Measurements from ENCODE around the gene ZNF783. TPM values are rescaled to one million over a fixed set of nuclear protein-coding genes. Genes with fewer than 3 reads are reported as not detected.

ZNF783 gene
- total RNA-seq, 1 experiment from 2014 or later, result 2.3 TPM

DNA sequence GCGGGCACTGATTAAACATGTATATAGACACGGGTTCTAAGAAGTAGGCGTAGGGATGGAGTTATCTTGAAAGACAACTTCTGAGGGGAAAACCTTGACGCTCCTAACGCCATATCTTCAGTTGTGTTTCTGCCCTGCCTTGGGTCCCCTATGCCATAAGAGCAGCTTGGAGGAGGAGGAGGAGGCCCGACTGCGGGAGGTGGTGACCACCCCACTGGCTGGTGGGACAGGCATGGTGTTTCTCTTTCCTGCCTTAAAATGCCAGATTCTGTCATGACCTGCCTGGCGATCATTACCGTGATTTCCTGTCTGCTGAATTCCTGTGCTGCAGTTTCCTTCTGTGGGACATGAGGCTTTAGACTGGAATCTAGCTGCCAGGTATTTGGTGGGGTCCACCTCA lies 15.9 kb downstream of the ZNF783 start:
- no peak for DNase-seq (ENCODE audit: low read depth)
- in situ Hi-C loops (cut with HindIII; ENCODE audit: low pct_unique_long_range_greater_than_20kb, low sequenced_read_pairs), result no loop called here

DNA sequence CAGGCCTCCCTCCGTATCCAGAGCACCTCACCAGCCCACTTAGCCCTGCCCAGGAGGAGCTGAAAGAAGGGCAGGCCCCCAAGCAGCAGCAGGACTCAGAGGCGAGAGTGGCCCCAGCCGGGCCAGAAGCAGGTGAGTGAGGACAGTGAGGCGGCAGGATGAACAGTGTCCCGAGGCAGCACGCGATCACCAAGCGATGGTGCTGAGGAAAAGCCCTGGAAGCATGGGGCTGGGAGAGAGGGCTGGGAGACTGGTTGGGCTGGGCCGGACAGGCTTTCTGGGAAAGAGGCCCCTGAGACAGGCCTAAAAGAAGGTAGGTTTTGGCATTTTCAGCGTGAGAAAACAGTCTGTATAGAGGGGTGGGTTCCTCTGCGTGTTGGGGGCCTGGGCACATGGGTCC lies 16.4 kb downstream of the ZNF783 start:
- no peak for DNase-seq (ENCODE audit: low read depth)
- in situ Hi-C loops (cut with HindIII; ENCODE audit: low pct_unique_long_range_greater_than_20kb, low sequenced_read_pairs), result no loop called here

DNA sequence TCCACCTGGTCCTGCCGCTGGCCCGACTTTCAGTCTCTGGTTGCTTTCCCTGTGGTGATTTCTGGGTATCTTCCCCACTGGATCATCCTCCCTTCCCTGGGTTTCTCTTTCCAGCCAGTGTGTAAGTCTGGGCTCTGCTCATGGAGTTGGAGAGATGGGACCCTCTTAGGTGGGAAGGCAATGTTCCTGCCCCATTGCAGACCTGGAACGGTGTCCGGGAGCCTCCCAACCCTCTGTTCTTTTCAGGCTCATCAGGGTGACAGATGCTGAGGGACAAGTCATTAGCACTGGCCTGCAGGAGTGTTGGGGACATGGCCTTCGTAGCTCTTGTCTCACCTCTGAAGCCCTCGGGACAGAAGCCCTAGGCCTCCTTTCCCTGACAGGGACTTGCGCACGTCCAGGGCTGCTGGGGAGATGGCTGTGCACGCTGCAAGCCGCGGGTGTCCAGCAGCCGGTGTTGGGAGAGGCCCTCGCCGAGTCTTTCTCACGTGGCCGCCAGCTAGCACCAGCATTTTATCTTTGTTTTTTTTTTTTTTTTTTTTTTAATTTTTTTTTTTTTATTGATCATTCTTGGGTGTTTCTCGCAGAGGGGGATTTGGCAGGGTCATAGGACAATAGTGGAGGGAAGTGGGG lies 17.2 kb downstream of the ZNF783 start:
- in situ Hi-C loops (cut with HindIII; ENCODE audit: low pct_unique_long_range_greater_than_20kb, low sequenced_read_pairs), result no loop called here
- DNase-seq (ENCODE audit: low read depth), result no peak

DNA sequence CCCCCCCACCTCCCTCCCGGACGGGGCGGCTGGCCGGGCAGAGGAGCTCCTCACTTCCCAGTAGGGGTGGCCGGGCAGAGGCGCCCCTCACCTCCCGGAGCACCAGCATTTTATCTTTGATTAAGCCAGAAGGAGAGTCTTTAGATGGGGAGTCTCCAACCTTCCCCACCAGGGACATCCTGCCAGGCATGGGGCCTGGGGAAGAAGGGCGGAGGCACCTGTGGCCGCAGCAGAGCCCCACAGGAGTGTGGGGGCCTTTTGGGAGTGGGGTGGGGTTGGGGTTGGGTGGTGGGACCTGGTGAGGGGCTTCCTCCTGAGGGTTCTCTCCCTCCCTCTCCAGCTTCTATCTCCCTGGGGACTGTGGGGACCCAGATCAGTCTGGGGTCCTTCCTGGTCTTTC lies 18.2 kb downstream of the ZNF783 start:
- in situ Hi-C loops (cut with HindIII; ENCODE audit: low pct_unique_long_range_greater_than_20kb, low sequenced_read_pairs), result no loop called here
- DNase-seq (ENCODE audit: low read depth), result no peak

DNA sequence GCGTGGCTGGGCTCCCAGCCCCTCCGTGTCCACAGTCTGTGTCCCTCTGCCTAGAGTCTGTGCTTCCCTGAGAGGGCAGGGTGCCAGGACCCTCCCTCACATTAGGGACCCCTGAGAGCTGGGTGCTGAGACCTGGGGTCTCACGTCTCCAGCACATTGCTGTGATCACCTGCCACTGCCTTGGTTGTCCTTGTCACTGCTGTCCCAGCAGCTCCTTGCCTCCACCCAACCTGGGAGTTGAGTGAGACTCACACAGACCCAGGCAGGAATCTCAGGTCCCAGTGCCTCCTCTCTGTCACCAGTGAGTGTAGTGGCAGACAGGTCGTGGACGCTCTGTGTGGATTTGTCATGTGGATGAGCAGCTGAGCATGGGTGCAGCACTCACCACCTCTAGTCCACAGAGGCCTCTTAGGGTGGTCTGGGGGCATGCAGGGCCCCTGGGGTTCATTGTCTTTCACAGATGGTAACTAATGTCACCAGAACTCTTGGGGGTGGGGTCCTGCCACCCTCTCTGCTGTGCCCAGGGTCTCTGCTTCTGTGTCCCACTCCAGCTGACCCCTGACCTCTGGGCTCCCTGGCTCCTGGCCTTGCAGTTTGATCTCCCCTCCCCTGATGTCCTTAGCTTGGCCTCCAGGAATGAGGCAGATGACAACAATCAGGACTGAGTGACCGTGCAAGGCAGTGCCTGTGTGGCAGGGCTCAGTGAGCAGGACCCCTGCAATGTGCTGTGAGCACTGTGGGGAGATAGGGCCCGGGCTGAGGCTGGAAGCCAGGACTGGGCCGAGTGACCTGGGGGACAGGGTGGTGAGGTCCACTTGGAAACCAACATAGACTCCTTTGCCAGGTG lies 18.9 kb downstream of the ZNF783 start:
- in situ Hi-C loops (cut with HindIII; ENCODE audit: low pct_unique_long_range_greater_than_20kb, low sequenced_read_pairs), result no loop called here
- DNase-seq (ENCODE audit: low read depth), result no peak

DNA sequence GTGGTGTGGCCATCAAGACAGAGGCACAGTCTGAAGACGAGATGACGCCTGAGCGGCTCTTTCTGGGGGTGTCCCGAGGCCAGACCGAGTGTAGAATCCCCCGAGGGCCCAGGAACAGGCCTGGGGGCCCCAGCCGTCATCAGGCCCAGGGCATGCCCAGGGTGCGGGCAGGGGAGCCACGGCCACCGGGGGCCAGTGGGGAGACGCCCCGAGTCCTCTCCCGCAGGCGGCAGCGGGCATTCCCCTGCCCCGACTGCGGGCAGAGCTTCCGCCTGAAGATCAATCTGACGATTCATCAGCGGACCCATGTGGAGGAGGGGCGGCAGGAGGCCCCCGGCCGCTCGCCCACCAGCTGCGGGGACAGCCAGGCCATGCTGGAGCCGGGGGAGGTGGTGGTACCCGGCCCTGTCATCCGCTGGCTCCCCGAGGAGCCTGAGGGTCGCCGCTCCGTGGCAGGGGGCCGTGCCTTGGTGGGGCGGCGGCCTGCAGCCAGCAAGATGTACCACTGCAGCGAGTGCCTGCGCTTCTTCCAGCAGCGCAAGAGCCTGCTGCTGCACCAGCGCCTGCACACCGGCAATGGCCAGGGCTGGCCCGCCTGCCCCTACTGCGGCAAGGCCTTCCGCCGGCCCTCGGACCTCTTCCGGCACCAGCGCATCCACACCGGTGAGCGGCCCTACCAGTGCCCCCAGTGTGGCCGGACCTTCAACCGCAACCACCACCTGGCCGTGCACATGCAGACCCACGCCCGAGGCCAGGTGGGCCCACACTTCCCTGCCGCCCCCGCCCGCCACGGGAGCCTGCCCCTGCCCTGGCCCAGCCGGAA lies 19.7 kb downstream of the ZNF783 start:
- in situ Hi-C loops (cut with HindIII; ENCODE audit: low pct_unique_long_range_greater_than_20kb, low sequenced_read_pairs), result no loop called here
- DNase-seq (ENCODE audit: low read depth), result no peak

DNA sequence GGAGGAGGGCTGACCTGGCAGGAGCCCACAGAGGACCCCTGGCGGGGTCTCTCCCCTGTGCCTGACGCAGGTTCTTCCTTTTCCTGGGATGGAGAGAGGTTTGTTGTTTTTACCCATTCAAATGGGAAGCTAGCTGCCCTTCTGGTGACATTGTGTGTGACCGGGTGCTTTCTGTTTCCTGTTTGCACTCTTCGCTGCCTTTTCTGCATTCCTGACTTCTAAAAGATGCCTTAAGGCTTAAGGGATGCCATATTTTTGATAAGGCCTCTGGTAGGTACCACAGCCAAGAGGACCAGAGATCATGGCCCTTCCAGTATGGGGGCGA lies 20.3 kb downstream of the ZNF783 start:
- no peak for DNase-seq (ENCODE audit: low read depth)
- in situ Hi-C loops (cut with HindIII; ENCODE audit: low pct_unique_long_range_greater_than_20kb, low sequenced_read_pairs), result no loop called here

DNA sequence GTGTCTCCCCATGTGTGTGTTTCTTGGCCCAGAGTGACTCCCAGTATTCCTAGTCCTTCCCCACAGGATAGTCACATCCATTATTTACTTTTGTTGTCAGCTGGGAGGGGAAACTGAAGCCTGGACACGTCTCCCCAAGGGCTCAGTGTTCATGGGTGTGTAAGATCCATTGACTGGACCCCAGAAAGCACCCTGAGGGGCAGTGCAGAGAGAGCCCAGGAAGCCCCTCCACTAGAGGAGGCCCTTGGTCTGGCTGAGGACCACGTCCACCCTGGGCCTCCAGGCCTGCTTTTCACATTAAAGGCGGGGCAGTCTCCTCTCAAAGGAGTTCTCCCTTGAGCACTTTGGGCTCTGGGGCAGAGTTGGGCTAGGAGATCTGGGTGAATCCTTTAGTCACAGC lies 21.3 kb downstream of the ZNF783 start:
- in situ Hi-C loops (cut with HindIII; ENCODE audit: low pct_unique_long_range_greater_than_20kb, low sequenced_read_pairs), result no loop called here
- DNase-seq (ENCODE audit: low read depth), result no peak

DNA sequence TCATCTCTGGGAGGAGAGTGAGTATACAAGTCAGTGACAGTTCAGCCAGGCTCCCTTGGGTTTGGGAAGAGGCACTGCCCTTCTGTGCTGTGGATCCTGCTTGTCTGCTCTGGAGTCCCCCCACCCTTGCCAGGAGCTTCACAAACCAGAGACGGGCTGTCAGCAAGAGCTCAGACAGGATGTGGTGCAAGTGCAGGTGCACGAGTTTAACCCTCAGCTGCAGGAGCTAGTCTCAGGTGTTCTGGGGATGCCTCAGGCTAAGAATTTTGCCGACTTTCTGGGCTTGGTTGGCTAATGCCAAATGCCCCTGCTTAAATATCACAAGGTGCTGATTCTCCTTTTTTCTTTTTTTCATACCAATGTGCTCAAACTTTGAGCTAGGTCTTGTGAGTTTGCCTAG lies 22.3 kb downstream of the ZNF783 start:
- DNase-seq (ENCODE audit: low read depth), result no peak
- in situ Hi-C loops (cut with HindIII; ENCODE audit: low pct_unique_long_range_greater_than_20kb, low sequenced_read_pairs), result no loop called here

DNA sequence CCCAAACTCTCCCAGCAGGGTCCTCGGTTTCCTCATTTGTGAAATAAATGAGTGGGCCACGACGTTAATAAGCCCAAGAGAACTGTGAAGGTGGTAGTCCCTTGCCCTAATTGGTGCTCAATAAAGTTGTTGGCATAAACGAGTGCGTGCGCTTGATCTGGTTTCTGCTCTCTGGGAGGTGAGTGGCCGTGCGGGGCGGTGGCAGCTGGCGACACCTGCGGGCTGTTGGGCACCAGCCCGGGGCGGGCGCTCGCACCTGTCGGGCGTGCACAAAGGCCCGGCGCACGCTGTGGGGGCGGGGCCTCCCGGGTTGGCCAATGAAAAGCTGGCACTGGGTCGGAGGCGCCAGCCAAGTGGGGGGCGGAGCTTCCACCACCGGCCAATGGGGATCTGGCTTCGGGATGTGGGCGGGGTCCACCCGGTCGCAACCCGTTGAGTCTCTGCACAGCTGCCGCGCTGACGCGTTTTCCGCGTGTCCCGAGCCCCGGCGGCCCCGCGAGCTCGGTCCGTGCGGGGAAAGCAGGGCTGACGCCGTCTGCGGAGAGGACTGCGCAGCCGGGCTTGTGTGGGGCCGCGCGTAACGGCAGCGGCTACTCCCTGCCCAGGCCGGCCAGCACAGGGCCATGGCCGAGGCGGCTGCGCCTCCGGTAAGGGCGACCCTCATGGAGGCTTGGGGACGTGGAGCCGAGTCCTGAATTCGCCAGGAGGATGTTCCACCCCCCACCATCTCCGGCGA lies 23.0 kb downstream of the ZNF783 start:
- in situ Hi-C loops (cut with HindIII; ENCODE audit: low pct_unique_long_range_greater_than_20kb, low sequenced_read_pairs), result no loop called here
- peak; percentile 83 for DNase-seq (ENCODE audit: low read depth)

DNA sequence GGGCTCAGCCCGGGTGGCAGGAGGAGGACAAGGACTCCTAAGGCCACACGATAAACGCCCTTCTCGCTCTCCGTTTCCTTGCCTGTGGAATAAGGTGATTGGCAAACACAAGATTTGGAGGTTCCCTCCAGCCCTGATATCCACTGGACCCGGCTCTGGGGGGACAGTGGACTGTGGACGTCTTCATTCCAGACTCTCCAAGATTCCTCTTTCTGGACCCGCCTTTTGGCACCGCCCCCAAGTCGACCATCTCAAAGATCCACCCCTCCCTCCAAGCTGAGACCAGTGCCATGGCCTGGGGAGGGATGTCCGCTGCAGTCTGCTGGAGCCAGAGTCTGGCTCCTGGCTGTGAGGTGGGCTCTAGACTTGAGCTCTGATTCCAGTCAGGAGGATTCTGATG lies 23.6 kb downstream of the ZNF783 start:
- in situ Hi-C loops (cut with HindIII; ENCODE audit: low pct_unique_long_range_greater_than_20kb, low sequenced_read_pairs), result no loop called here
- peak; percentile 21 for DNase-seq (ENCODE audit: low read depth)

DNA sequence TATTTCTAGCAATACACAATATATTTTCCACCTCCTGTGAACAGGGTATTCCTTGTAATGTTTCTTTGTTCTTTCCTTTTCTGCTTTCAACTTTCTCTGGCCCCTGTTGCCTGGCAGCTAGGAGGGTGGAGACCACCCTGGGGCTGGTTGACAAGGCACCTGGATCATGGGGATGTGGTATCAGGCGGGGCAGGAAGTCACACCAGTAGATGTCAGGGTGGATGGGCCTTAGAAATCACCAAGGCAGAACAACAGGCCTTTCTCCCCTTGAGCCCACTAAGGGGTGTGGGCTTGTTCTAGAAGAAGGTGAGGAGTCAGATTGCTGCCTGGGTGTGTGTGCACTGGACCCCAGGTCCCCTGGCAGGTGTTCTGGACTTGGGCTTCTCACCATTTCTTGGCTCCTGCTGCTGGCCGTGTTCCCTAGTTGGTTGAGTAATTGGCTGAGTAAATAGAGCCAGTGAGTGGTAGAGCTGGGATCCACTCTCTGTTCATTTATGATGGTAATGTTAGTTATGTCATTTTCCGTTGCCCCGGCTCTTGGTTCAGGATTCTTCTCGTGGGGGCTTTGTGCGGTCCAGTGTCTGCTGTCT lies 24.9 kb downstream of the ZNF783 start:
- in situ Hi-C loops (cut with HindIII; ENCODE audit: low pct_unique_long_range_greater_than_20kb, low sequenced_read_pairs), result no loop called here
- no peak for DNase-seq (ENCODE audit: low read depth)

DNA sequence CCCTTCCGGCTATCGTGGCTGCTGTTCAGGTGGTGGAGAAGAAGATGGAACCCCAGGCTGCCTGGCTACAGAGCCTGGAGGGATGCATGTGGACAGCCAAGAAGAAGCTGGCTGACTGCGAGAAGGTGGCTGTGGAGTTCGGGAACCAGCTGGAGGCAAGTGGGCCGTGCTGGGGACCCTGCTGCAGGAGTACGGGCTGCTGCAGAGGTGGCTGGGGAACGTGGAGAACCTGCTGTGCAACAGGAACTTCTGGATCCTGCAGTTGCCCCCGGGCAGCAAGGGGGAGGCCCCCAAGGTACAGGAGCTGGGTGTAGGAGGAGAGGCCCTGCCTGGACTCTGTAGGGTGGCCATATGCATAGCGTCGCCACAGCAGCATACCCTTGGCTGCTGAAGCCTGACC lies 25.6 kb downstream of the ZNF783 start:
- in situ Hi-C loops (cut with HindIII; ENCODE audit: low pct_unique_long_range_greater_than_20kb, low sequenced_read_pairs), result no loop called here
- DNase-seq (ENCODE audit: low read depth), result no peak

DNA sequence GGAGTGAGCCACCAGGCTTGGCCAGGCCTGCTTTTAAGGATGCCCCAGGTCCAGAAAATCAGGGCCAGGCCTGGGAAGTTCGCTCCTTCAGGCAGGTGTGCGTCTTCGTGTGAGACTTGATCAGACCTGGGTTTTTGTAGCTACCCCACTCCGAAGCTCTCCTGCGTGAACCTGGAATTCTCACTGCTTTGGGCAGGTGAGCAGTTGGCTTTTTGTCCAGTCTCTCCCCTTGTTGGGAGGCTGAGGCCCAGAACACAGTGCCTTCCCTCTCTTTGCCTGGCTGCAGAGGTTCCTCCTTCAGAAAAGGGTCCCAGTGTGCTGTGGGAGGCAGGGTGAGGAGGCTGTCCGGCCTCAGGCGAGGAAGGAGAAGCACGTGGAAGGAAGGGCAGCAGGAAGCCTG lies 27.3 kb downstream of the ZNF783 start:
- in situ Hi-C loops (cut with HindIII; ENCODE audit: low pct_unique_long_range_greater_than_20kb, low sequenced_read_pairs), result no loop called here
- no peak for DNase-seq (ENCODE audit: low read depth)

DNA sequence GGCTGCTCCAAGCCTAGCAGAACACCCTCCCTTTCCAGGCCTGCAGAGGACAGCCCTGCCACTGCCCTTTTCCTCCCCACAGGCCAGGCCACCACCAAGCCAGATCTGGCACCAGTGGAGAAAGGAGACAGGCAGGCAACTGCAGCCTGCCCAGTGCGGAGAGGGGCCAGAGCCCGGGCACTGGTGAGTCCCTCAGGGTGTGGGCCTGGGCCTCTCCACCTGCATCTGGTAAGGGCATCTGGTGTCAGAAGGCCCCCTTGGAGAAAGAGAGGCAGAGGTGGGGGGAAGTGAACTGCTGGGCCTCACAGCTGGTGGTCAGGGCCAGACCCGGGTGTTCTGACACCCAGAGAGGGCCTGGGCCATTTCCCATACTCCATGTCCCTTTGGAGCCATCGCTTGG lies 27.9 kb downstream of the ZNF783 start:
- in situ Hi-C loops (cut with HindIII; ENCODE audit: low pct_unique_long_range_greater_than_20kb, low sequenced_read_pairs), result no loop called here
- no peak for DNase-seq (ENCODE audit: low read depth)

DNA sequence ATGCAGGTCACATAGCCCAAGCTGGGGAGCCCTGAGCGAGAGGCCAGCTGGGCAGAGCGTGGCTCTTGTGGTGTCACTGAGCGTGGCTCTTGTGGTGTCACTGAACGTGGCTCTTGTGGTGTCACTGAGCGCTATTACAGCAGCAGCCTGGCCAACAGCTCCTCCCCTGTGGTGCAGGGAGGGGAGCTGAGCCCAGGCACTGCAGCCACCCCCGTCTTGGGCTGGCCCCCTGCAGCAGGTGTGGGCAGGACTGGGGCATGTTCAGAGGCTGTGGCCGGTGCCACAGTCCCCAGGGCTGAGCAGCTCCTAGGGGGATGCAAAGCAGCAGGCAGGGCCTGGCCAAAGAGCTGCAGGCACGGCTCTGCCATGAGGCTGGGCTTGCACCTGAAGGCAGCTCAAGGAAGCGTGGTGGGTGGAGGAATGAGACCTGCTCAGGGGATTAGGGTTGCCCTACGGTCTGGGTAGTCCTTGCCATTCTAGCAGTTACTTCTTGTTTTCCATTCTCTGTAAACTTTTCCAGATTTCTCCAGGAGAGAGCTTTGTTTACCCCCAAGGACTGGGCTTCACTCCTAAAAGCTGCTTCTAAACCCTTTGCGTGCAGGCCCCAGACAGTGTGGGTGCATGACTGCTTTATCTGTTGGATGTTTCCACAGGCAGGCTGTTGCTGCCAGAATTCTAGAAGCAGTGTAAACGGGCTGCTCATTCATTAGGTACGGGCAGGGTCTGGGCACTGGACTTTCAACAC lies 29.2 kb downstream of the ZNF783 start:
- no peak for DNase-seq (ENCODE audit: low read depth)
- in situ Hi-C loops (cut with HindIII; ENCODE audit: low pct_unique_long_range_greater_than_20kb, low sequenced_read_pairs), result no loop called here

DNA sequence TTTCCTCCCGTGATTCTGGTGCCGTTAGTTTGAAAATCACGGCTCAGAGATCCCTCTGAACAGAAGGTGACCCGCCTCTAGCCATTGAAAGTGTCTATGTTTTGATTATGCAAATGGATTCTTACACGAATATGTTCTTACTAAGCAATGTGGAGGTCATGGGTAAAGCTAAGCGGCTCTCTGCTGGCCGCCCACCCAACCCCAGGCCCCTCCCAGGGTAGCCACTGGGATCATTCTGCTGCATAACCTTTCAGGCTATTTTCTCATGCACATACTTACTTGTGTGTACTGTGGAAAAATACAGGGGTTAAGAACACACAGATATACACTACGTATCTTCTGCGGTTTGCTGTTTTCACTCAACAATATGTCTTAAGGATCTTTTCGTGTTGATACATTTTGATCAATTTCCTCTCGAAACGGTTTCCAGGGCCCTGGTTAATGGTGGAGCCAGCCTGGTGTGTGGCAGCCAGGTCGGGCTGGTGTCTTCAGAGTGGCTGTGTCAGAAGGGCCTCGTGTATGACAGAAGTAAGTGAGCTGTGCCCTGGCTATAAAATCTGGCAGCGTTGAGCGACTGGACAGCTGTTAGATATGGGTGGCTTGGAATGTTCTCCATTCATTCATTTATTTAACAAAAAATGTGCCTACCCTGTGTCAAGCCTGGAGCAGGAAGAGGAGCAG lies 29.9 kb downstream of the ZNF783 start:
- in situ Hi-C loops (cut with HindIII; ENCODE audit: low pct_unique_long_range_greater_than_20kb, low sequenced_read_pairs), result no loop called here
- no peak for DNase-seq (ENCODE audit: low read depth)
